AG04450 (cell line): Measurements from ENCODE around the gene KCNJ3. TPM values are rescaled to one million over a fixed set of nuclear protein-coding genes. Genes with fewer than 3 reads are reported as not detected.

Experiments used
- CTCF ChIA-PET: fragments of 300-600, 350-600 bp; formaldehyde crosslinking; extraction: SDS; loops from one replicate; lab custom pipeline; 2022; ENCODE audit warnings: antibody characterized with exemption, inconsistent platforms; lab: Charles Lee
- POLR2A ChIA-PET: fragments of 350-600 bp; formaldehyde crosslinking; extraction: SDS; loops from one replicate; lab custom pipeline; 2021; ENCODE audit warnings: antibody characterized with exemption, inconsistent platforms; lab: Yijun Ruan, JAX
- DNase-seq: peaks from one replicate; pipeline ENCODE4 v3.0.0-alpha.2; 2011; ENCODE audit warnings: low read depth, low spot score
- H3K27ac ChIP-seq: one replicate; pipeline ENCODE4 v1.5.1; 2012; ENCODE audit warnings: low read depth, low read length, control low read depth
- H3K27me3 ChIP-seq: one replicate; pipeline ENCODE4 v1.6.0; 2012; ENCODE audit warnings: low read length; ENCODE audit not compliant: control insufficient read depth, insufficient read depth
- H3K4me3 ChIP-seq: 2 replicates; pipeline ENCODE4 v1.5.1; 2011; ENCODE audit warnings: mild to moderate bottlenecking, low read depth, low read length, control low read depth
- H3K9me3 ChIP-seq: 2 replicates; pipeline ENCODE4 v1.5.1; 2012; ENCODE audit warnings: low read length; ENCODE audit not compliant: control insufficient read depth, insufficient read depth
- polyA plus RNA-seq: library from polyadenylated mRNA; depleted of rRNA; stranded (reverse); fragments of >200 nt; gene quantifications from 2 replicates; pipeline ENCODE4 v1.2.3, GENCODE V29; 2011
- TF ChIP-seq, protein P1 (sequence below): IDR thresholded peaks from 2 replicates; pipeline ENCODE4 v1.5.1; 2011; ENCODE audit warnings: low read depth, low read length, control low read depth, inconsistent platforms

Gene KCNJ3
- polyA plus RNA-seq, 1 experiment = not detected

DNA sequence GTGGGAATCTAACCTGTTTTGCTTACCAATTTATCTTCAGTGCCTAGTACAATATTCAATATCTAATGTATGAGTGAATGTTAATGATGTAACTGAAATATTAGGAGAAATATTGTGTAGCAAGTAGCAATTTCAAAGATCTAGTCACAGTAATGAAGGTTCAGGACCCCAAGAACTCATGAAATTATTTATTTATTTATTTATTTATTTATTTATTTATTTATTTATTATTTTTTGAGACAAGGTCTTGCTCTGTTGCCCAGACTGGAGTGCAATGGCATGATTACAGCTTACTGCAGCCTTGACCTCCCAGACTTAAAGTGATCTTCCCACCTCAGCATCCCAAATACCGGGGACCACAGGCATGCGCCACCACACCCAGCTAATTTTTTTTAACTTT is 126.9 kb downstream of the KCNJ3 start:
- CTCF ChIA-PET = no interaction called here
- POLR2A ChIA-PET = no interaction called here
- Histone ChIP-seq H3K27ac (no peak overlapping the region), H3K4me3 (no peak overlapping the region), H3K27me3 (no peaks in the 10 kb centered on the region), H3K9me3 (peaks cover 4% of the 10 kb centered on the region; the same call in 1 of the 2 replicates)
- no peak for DNase-seq
- TF ChIP-seq, protein P1, sequence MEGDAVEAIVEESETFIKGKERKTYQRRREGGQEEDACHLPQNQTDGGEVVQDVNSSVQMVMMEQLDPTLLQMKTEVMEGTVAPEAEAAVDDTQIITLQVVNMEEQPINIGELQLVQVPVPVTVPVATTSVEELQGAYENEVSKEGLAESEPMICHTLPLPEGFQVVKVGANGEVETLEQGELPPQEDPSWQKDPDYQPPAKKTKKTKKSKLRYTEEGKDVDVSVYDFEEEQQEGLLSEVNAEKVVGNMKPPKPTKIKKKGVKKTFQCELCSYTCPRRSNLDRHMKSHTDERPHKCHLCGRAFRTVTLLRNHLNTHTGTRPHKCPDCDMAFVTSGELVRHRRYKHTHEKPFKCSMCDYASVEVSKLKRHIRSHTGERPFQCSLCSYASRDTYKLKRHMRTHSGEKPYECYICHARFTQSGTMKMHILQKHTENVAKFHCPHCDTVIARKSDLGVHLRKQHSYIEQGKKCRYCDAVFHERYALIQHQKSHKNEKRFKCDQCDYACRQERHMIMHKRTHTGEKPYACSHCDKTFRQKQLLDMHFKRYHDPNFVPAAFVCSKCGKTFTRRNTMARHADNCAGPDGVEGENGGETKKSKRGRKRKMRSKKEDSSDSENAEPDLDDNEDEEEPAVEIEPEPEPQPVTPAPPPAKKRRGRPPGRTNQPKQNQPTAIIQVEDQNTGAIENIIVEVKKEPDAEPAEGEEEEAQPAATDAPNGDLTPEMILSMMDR = no peak

DNA sequence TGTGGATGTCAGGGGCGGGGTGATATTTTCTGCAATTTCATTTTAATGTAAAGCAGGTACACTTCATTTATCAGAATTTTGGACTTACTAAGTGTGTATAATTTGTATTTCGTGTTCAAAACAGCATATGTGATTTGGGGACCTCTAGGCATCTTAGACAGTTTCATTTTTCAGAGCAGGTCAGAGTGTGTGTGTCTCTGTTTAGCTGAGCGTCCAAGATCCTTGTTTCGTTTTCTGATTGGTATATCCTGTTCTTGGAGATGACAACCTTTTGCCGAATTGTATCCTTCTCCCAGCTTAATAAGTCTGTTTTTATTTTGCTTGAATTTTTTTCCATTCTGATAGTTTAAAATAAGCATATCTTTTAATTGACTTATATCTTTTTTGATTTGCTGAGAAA is 128.3 kb downstream of the KCNJ3 start:
- Histone ChIP-seq H3K27me3 (no peaks in the 10 kb centered on the region), H3K27ac (no peak overlapping the region), H3K9me3 (peaks cover 4% of the 10 kb centered on the region; the same call in 1 of the 2 replicates), H3K4me3 (no peak overlapping the region)
- ChIA-PET CTCF (no interaction called here), POLR2A (no interaction called here)
- DNase-seq = no peak
- TF ChIP-seq, protein P1 = no peak

DNA sequence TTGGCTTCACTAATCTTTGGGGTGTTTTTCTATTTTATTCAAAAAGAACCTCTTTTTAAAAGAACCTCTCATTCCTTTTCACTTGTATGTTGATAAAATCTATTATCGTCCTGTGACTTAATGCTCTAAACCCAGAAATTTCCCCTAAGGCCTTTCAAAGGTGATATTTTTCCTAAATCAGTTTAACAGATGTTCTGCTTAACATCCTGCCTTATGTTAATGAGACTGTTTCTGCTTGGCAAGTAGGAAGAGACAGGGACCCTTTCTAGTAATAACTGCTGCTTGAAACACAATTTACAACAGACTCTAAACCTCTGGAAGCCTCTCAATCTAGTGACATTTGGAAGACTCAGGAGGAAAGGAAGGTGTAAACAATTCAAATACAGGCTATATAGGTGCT is 128.8 kb downstream of the KCNJ3 start:
- H3K9me3 ChIP-seq = peaks cover 4% of the 10 kb centered on the region; the same call in 1 of the 2 replicates
- TF ChIP-seq, protein P1 = no peak
- DNase-seq = no peak
- ChIA-PET POLR2A (no interaction called here), CTCF (no interaction called here)
- no peaks in the 10 kb centered on the region for H3K27me3 ChIP-seq
- H3K27ac ChIP-seq = no peak overlapping the region
- no peak overlapping the region for H3K4me3 ChIP-seq

DNA sequence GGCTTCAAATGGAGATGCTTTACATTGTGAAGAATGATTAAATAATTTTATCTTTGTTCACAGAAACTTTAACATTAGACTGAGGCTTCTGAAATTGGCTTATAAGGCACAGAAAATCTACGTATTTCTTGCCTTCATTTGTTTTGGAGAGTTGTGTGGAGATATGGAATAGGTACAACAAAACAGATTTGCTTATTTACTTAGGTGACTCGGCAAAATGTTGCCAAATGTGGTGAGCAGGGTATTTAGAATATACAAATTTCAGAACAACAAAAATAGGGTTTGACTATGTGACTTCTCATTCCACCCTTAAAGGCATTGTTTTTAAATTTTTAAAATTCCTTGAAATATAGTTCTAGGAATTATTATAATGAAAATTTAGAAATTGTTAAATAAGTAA is 134.2 kb downstream of the KCNJ3 start:
- no peaks in the 10 kb centered on the region for H3K27me3 ChIP-seq
- no peak overlapping the region for H3K27ac ChIP-seq
- ChIA-PET POLR2A (no interaction called here), CTCF (no interaction called here)
- H3K4me3 ChIP-seq = no peak overlapping the region
- H3K9me3 ChIP-seq = peaks cover 4% of the 10 kb centered on the region
- TF ChIP-seq, protein P1 = no peak
- DNase-seq = no peak

DNA sequence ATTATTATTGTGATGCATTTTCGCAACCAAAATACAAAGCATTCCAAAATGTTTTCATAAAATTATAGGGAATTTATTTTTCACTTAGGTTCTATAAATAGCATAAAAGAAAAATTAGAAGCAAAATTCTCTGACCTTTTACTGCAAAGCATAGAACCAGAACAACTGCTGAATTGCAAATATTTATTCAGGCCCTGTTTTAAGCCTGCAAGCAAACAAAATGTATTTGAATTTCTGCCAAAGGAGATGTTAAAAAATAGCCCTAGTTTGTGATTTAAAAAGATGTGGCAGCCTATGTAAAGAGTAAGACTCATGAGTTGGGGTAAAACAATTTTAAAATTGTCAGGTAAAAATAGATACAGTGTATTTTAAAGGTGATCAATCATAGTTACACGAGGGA is 138.1 kb downstream of the KCNJ3 start:
- no peaks in the 10 kb centered on the region for H3K27me3 ChIP-seq
- H3K27ac ChIP-seq = no peak overlapping the region
- H3K4me3 ChIP-seq = no peak overlapping the region
- TF ChIP-seq, protein P1 = no peak
- H3K9me3 ChIP-seq = peaks cover 4% of the 10 kb centered on the region
- ChIA-PET POLR2A (no interaction called here), CTCF (no interaction called here)
- DNase-seq = no peak
